ENCODE results near the gene GAPVD1. TPM values are rescaled to one million over a fixed set of nuclear protein-coding genes. Genes with fewer than 3 reads are reported as not detected.

GAPVD1 gene
- total RNA-seq, 1 experiment from 2014 or later = 39.5 TPM

- no peaks in the 10 kb centered on the region for H3K4me1 Mint-ChIP-seq
- no peak overlapping the region for H4K5ac ChIP-seq (ENCODE audit: insufficient read length, low read depth, low read length)
- H3K79me2 ChIP-seq (ENCODE audit: insufficient read depth, low read length) = no peaks in the 10 kb centered on the region
- H3K79me1 ChIP-seq (ENCODE audit: insufficient read depth, low read depth, low read length, poor library complexity, severe bottlenecking) = no peaks in the 10 kb centered on the region
- no peak overlapping the region for H4K91ac ChIP-seq (ENCODE audit: insufficient read length, low read depth, low read length)
- no peak overlapping the region for H3T11ph ChIP-seq (ENCODE audit: low read length)
- H3K23me2 ChIP-seq (ENCODE audit: insufficient read length, low read depth, low read length, poor library complexity, severe bottlenecking) = no peaks in the 10 kb centered on the region
- no peak overlapping the region for H3K23ac ChIP-seq (ENCODE audit: insufficient read length, low read depth, low read length)
- H4K20me1 ChIP-seq (ENCODE audit: control insufficient read depth, insufficient read depth, insufficient read length) = no peaks in the 10 kb centered on the region
- H3K4me1 ChIP-seq (ENCODE audit: insufficient read depth, low read length) = no peaks in the 10 kb centered on the region
- H3K4ac ChIP-seq (ENCODE audit: low read depth, low read length) = no peak overlapping the region
- no peak overlapping the region; a peak in 1 of 7 replicates for H3K27ac Mint-ChIP-seq
- no peak overlapping the region for H2BK120ac ChIP-seq (ENCODE audit: low read depth, low read length, poor library complexity, severe bottlenecking)
- no peak overlapping the region for H3K4me2 ChIP-seq (ENCODE audit: insufficient read depth, insufficient read length, low read length)
- no peaks in the 10 kb centered on the region for H3K27me3 ChIP-seq (ENCODE audit: insufficient read depth, low read length)
- no peaks in the 10 kb centered on the region for H3K36me3 Mint-ChIP-seq (ENCODE audit: insufficient read depth in 1 of 3, low read depth in 3 of 3)
- H3K9ac ChIP-seq (ENCODE audit: extremely low read depth, insufficient read length, low read length) = no peak overlapping the region
- no peak overlapping the region for H3K14ac ChIP-seq (ENCODE audit: insufficient read depth, low read length)
- no peak for TF ChIP-seq CTCF (conservative IDR thresholded peaks at IDR 0.05)
- H3K27me3 Mint-ChIP-seq (ENCODE audit: low read depth) = no peaks in the 10 kb centered on the region
- H3K4me3 Mint-ChIP-seq = no peak overlapping the region
- no peak overlapping the region for H2BK20ac ChIP-seq (ENCODE audit: low read depth, low read length, poor library complexity, severe bottlenecking)
- H2BK5ac ChIP-seq (ENCODE audit: insufficient read length, low read length) = no peak overlapping the region
- no peak overlapping the region for H3K27ac ChIP-seq (ENCODE audit: insufficient read length, low read depth, low read length)
- H3K9me3 ChIP-seq (ENCODE audit: control insufficient read depth, low read depth, low read length) = no peaks in the 10 kb centered on the region
- H2AK5ac ChIP-seq (ENCODE audit: insufficient read length, low read length) = no peak overlapping the region
- H2BK15ac ChIP-seq (ENCODE audit: low read depth, low read length) = no peak overlapping the region
- no peak overlapping the region for H2AFZ ChIP-seq (ENCODE audit: low read length)
- no peak overlapping the region for H4K8ac ChIP-seq (replicated peaks; ENCODE audit: insufficient read length, low read depth, low read length)
- DNase-seq = no peak
- no peaks in the 10 kb centered on the region for H3K9me3 Mint-ChIP-seq
- H2BK12ac ChIP-seq (ENCODE audit: insufficient read length, low read depth, low read length) = no peak overlapping the region
- H3K18ac ChIP-seq (ENCODE audit: insufficient read length, low read depth, low read length) = no peak overlapping the region
- H3K56ac ChIP-seq (ENCODE audit: insufficient read length, low read depth, low read length) = no peak overlapping the region
These were observed 7.4 kb upstream of the GAPVD1 start for GRCh38 chr9:125254231-125254630.

All from H9 (cell line).